GM13976 (cell line): ENCODE results near the gene AMN.
"Not testable (repeated sequence)": the region's sequence is repeated elsewhere in the genome, so short reads cannot be mapped to it uniquely, and the experiment has no call there.

Experiments
- DNase-seq: peaks from one replicate; pipeline ENCODE4 v3.0.0; 2012; ENCODE audit warnings: low spot score
- in situ Hi-C: fragments of 300-500 bp; cut with MboI; formaldehyde crosslinking; loops from one replicate; pipeline ENCODE4 v1.12.0; 2022; ENCODE audit warnings: low sequenced_read_pairs, mixed read lengths, inconsistent platforms; ENCODE audit not compliant: unreplicated experiment
- TF ChIP-seq, protein P1 (sequence below): IDR thresholded peaks from 2 replicates; pipeline ENCODE4 v1.5.1; 2012; ENCODE audit warnings: borderline replicate concordance, mild to moderate bottlenecking; ENCODE audit not compliant: insufficient read depth; ENCODE audit errors: extremely low read depth, missing control alignments, control extremely low read depth

The AMN gene

GRCh38 chr14:102891111-102891510 is 31.4 kb upstream of the AMN start:
- in situ Hi-C loops: no loop called here
- TF ChIP-seq, protein P1, sequence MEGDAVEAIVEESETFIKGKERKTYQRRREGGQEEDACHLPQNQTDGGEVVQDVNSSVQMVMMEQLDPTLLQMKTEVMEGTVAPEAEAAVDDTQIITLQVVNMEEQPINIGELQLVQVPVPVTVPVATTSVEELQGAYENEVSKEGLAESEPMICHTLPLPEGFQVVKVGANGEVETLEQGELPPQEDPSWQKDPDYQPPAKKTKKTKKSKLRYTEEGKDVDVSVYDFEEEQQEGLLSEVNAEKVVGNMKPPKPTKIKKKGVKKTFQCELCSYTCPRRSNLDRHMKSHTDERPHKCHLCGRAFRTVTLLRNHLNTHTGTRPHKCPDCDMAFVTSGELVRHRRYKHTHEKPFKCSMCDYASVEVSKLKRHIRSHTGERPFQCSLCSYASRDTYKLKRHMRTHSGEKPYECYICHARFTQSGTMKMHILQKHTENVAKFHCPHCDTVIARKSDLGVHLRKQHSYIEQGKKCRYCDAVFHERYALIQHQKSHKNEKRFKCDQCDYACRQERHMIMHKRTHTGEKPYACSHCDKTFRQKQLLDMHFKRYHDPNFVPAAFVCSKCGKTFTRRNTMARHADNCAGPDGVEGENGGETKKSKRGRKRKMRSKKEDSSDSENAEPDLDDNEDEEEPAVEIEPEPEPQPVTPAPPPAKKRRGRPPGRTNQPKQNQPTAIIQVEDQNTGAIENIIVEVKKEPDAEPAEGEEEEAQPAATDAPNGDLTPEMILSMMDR: no peak

DNA sequence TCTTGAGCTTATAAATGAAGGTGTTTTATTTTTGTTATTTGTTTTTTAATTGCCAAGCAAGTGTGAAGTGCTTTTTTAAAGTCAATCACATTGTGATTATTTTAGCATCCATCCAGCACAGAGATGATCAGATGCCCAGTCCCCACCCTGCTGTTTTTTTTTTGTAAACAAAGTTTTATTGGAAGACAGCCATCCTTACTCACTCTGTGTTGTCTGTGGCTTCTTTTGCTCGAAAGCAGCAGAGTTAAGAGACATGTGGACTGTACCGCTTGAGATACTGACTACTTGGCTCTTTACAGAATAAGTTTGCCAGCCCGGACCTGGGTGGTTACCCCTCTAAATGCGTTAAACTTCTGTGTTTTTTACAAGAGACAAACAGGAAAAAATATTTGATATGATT is 30.9 kb upstream of the AMN start:
- TF ChIP-seq, protein P1: no peak
- in situ Hi-C loops: no loop called here
- DNase-seq: no peak

More at GRCh38 chr14:102891111-102891510, 31.4 kb upstream of the AMN start:
- no peak for DNase-seq

GRCh38 chr14:102892651-102893050 is 29.8 kb upstream of the AMN start:
- no peak for DNase-seq
- in situ Hi-C loops: no loop called here
- TF ChIP-seq, protein P1: no peak

DNA sequence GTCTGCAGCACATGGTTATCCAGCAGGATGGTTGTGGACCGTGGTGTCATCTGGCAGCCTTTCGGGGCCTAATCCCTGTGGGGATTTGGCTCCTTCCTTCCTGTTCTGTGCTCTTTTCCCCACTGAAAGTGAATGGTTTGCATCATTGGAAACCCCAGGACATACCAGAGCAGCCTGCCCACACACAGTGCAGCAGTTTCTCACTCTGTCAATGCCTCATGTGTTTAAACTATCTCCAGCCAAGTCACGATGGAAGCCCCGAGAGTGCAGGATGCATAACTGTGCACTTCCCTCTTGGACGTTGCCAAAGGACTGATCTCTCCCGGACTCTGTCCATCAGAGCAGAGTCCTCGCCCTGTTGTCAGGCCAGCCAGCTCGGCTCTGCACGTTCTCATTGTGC is 29.0 kb upstream of the AMN start:
- peak; percentile 39 for DNase-seq
- in situ Hi-C loops: no loop called here
- TF ChIP-seq, protein P1: no peak

DNA sequence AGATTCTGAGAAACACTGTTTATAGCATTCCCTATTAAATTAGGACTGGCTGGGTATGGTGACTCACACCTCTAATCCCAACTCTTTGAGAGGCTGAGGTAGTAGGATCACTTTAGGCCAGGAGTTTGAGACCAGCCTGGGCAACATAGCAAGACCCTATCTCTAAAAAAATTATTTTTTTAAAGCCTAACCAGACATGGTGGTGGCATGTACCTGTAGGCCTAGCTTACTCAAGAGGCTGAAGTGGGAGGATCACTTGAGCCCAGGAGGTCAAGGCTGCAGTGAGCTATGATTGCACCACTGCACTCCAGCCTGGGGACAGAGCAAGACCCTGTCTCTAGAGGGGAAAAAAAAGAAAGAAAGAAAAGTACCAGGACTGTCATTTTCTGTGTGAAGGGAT is 25.7 kb upstream of the AMN start:
- in situ Hi-C loops, DNase-seq: not testable (repeated sequence)

DNA sequence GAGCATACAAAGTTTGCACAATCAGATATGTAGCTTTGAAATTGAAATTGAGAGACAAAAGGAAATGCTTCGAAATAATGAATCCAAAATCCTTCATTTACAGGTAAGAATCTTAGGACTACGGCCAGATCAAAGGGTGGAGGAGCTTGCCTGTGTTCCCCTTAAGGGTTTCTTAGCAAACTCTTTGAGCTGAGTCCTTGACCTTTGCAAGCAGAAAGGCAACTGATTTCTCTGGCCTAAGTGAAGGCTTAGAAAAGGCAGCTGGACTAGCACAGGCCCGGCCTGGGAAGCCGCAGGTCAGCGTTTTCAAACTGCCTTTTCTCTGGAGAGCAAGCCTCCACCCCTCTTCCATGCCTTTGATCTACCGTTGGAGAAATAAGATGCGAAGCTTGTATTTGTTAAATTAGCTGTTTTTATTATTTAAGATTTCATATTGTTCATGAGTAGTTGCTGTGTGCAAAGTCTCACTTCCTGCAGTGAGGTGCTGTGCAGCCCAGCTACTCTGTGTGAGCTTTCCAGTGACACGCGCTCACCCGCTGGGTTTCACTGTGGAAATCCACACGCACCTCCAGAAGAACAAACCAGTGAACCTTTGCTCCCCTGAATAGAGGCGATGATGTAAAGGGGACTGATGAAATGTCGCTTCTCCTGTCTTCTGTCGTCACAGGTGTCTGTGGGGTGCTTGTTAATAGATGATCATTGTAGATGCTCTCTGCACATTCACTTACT is 25.0 kb upstream of the AMN start:
- in situ Hi-C loops: no loop called here
- TF ChIP-seq, protein P1: no peak
- no peak for DNase-seq

GRCh38 chr14:102898298-102898697 is 24.2 kb upstream of the AMN start:
- in situ Hi-C loops: no loop called here
- TF ChIP-seq, protein P1: no peak
- DNase-seq: no peak
